Effector memory CD8-positive, alpha-beta T cell (primary cell): Measurements from ENCODE around the gene KCNIP4.

Experiments used
- ATAC-seq: fragments of 150-1000 bp; cut with Tn5 transposase; replicated peaks from 2 replicates; pipeline ENCODE4 v1.10.0; 2021; ENCODE audit warnings: mild to moderate bottlenecking, moderate library complexity
- DNase-seq, 3 experiments: peaks; one replicate each; pipeline ENCODE4 v3.0.0; 2021
- H3K27ac Mint-ChIP-seq, 2 donors: one replicate each; pipeline ENCODE4 v1.8.0; 2022; ENCODE audit warnings: mild to moderate bottlenecking in 2 of 2, mixed read lengths in 2 of 2, moderate library complexity in 2 of 2
- H3K27me3 Mint-ChIP-seq, 2 donors: one replicate each; pipeline ENCODE4 v1.8.0; 2022; ENCODE audit warnings: mixed read lengths in 2 of 2
- H3K36me3 Mint-ChIP-seq: one replicate; pipeline ENCODE4 v1.8.0; 2022; ENCODE audit warnings: mild to moderate bottlenecking, moderate library complexity, mixed read lengths; ENCODE audit not compliant: insufficient read depth
- H3K4me1 Mint-ChIP-seq, 2 donors: one replicate each; pipeline ENCODE4 v1.8.0; 2022; ENCODE audit warnings: low read depth in 2 of 2, mixed read lengths in 2 of 2
- H3K4me3 Mint-ChIP-seq, 2 donors: one replicate each; pipeline ENCODE4 v1.8.0; 2022; ENCODE audit warnings: mild to moderate bottlenecking in 2 of 2, mixed read lengths in 2 of 2, moderate library complexity in 2 of 2
- H3K9me3 Mint-ChIP-seq, 2 donors: one replicate each; pipeline ENCODE4 v1.8.0; 2022; ENCODE audit warnings: mixed read lengths in 2 of 2

The KCNIP4 gene

GRCh38 chr4:21018817-21019216, 929.8 kb downstream of the KCNIP4 start:
- H3K36me3 Mint-ChIP-seq, result no peaks in the 10 kb centered on the region
- H3K4me3 Mint-ChIP-seq, result no peak overlapping the region
- H3K27me3 Mint-ChIP-seq, result no peaks in the 10 kb centered on the region
- peaks cover 0 to 3% of the 10 kb centered on the region in 2 donors for H3K4me1 Mint-ChIP-seq
- ATAC-seq (no peak), DNase-seq (no peak)
- peaks cover 7 to 9% of the 10 kb centered on the region in 2 donors for H3K9me3 Mint-ChIP-seq
- H3K27ac Mint-ChIP-seq, result no peak overlapping the region

- Mint-ChIP-seq H3K4me3 (no peak overlapping the region), H3K27ac (no peak overlapping the region), H3K36me3 (no peaks in the 10 kb centered on the region), H3K27me3 (no peaks in the 10 kb centered on the region), H3K4me1 (no peaks in the 10 kb centered on the region), H3K9me3 (peaks cover 7 to 12% of the 10 kb centered on the region in 2 donors)
- DNase-seq (no peak), ATAC-seq (no peak)
Observed at GRCh38 chr4:21013501-21013900, 935.1 kb downstream of the KCNIP4 start.

- Mint-ChIP-seq H3K36me3 (no peaks in the 10 kb centered on the region), H3K4me1 (no peaks in the 10 kb centered on the region), H3K9me3 (peaks cover under 1 to 12% of the 10 kb centered on the region in 2 donors), H3K4me3 (no peak overlapping the region), H3K27ac (no peak overlapping the region), H3K27me3 (no peaks in the 10 kb centered on the region)
- ATAC-seq, result no peak
- no peak for DNase-seq
Observed at GRCh38 chr4:21012851-21013331, 935.7 kb downstream of the KCNIP4 start.

GRCh38 chr4:21011106-21011505, 937.5 kb downstream of the KCNIP4 start:
- DNase-seq, result no peak
- no peak overlapping the region for H3K27ac Mint-ChIP-seq
- H3K9me3 Mint-ChIP-seq, result peaks cover 7 to 9% of the 10 kb centered on the region in 2 donors
- ATAC-seq, result no peak
- no peak overlapping the region for H3K4me3 Mint-ChIP-seq
- no peaks in the 10 kb centered on the region for H3K36me3 Mint-ChIP-seq
- H3K4me1 Mint-ChIP-seq, result no peaks in the 10 kb centered on the region
- no peaks in the 10 kb centered on the region for H3K27me3 Mint-ChIP-seq

GRCh38 chr4:21009956-21010355, 938.6 kb downstream of the KCNIP4 start:
- H3K36me3 Mint-ChIP-seq, result no peaks in the 10 kb centered on the region
- H3K4me1 Mint-ChIP-seq, result no peaks in the 10 kb centered on the region
- H3K9me3 Mint-ChIP-seq, result peaks cover 9 to 10% of the 10 kb centered on the region in 2 donors
- DNase-seq (no peak), ATAC-seq (no peak)
- H3K4me3 Mint-ChIP-seq, result no peak overlapping the region
- H3K27me3 Mint-ChIP-seq, result no peaks in the 10 kb centered on the region
- no peak overlapping the region for H3K27ac Mint-ChIP-seq

- peaks cover 10% of the 10 kb centered on the region in 2 donors for H3K9me3 Mint-ChIP-seq
- no peaks in the 10 kb centered on the region for H3K36me3 Mint-ChIP-seq
- no peak overlapping the region for H3K4me3 Mint-ChIP-seq
- DNase-seq, result no peak
- no peaks in the 10 kb centered on the region for H3K27me3 Mint-ChIP-seq
- H3K4me1 Mint-ChIP-seq, result peaks cover 0 to 6% of the 10 kb centered on the region in 2 donors
- no peak overlapping the region for H3K27ac Mint-ChIP-seq
- no peak for ATAC-seq
Observed at GRCh38 chr4:21005647-21006046, 942.9 kb downstream of the KCNIP4 start.

GRCh38 chr4:21002976-21003375, 945.6 kb downstream of the KCNIP4 start:
- peaks cover 0 to 6% of the 10 kb centered on the region in 2 donors for H3K4me1 Mint-ChIP-seq

GRCh38 chr4:21002286-21002685, 946.3 kb downstream of the KCNIP4 start:
- Mint-ChIP-seq H3K9me3 (peaks cover 10 to 12% of the 10 kb centered on the region in 2 donors), H3K36me3 (no peaks in the 10 kb centered on the region), H3K4me3 (no peak overlapping the region), H3K4me1 (peaks cover 0 to 6% of the 10 kb centered on the region in 2 donors), H3K27ac (no peak overlapping the region), H3K27me3 (no peaks in the 10 kb centered on the region)
- no peak for DNase-seq
- no peak for ATAC-seq

More at GRCh38 chr4:21002976-21003375, 945.6 kb downstream of the KCNIP4 start:
- H3K27me3 Mint-ChIP-seq, result no peaks in the 10 kb centered on the region
- no peak for DNase-seq
- ATAC-seq, result no peak
- H3K36me3 Mint-ChIP-seq, result no peaks in the 10 kb centered on the region
- no peak overlapping the region for H3K4me3 Mint-ChIP-seq
- no peak overlapping the region for H3K27ac Mint-ChIP-seq
- H3K9me3 Mint-ChIP-seq, result peaks cover 10 to 12% of the 10 kb centered on the region in 2 donors

GRCh38 chr4:21001490-21001889, 947.1 kb downstream of the KCNIP4 start:
- Mint-ChIP-seq H3K27me3 (no peaks in the 10 kb centered on the region), H3K4me3 (peak overlapping the region; percentile 22 to 23), H3K36me3 (no peaks in the 10 kb centered on the region), H3K27ac (no peak overlapping the region), H3K4me1 (peaks cover 0 to 6% of the 10 kb centered on the region in 2 donors), H3K9me3 (peaks cover 7 to 12% of the 10 kb centered on the region in 2 donors)
- no peak for DNase-seq
- ATAC-seq, result no peak

- Mint-ChIP-seq H3K27me3 (no peaks in the 10 kb centered on the region), H3K36me3 (no peaks in the 10 kb centered on the region), H3K4me1 (peaks cover 0 to 2% of the 10 kb centered on the region in 2 donors), H3K4me3 (no peak overlapping the region), H3K9me3 (peaks cover 0 to 2% of the 10 kb centered on the region in 2 donors), H3K27ac (no peak overlapping the region)
- ATAC-seq (no peak), DNase-seq (no peak)
Observed at GRCh38 chr4:20997886-20998285, 950.7 kb downstream of the KCNIP4 start.

GRCh38 chr4:20995610-20996009, 953.0 kb downstream of the KCNIP4 start:
- no peaks in the 10 kb centered on the region for H3K36me3 Mint-ChIP-seq
- no peak for DNase-seq
- peaks cover 0 to 2% of the 10 kb centered on the region in 2 donors for H3K9me3 Mint-ChIP-seq
- H3K27ac Mint-ChIP-seq, result no peak overlapping the region
- H3K4me1 Mint-ChIP-seq, result no peaks in the 10 kb centered on the region
- ATAC-seq, result no peak
- H3K4me3 Mint-ChIP-seq, result no peak overlapping the region
- H3K27me3 Mint-ChIP-seq, result no peaks in the 10 kb centered on the region

GRCh38 chr4:20995015-20995414, 953.6 kb downstream of the KCNIP4 start:
- no peak overlapping the region for H3K4me3 Mint-ChIP-seq
- no peaks in the 10 kb centered on the region for H3K4me1 Mint-ChIP-seq
- H3K36me3 Mint-ChIP-seq, result no peaks in the 10 kb centered on the region
- H3K27me3 Mint-ChIP-seq, result no peaks in the 10 kb centered on the region
- H3K9me3 Mint-ChIP-seq, result peaks cover 0 to 2% of the 10 kb centered on the region in 2 donors
- ATAC-seq (no peak), DNase-seq (no peak)
- H3K27ac Mint-ChIP-seq, result no peak overlapping the region

GRCh38 chr4:20992002-20992401, 956.6 kb downstream of the KCNIP4 start:
- DNase-seq (no peak), ATAC-seq (no peak)
- Mint-ChIP-seq H3K4me3 (no peak overlapping the region), H3K27me3 (no peaks in the 10 kb centered on the region), H3K4me1 (no peaks in the 10 kb centered on the region), H3K36me3 (no peaks in the 10 kb centered on the region), H3K27ac (no peak overlapping the region), H3K9me3 (no peaks in the 10 kb centered on the region)

- H3K4me3 Mint-ChIP-seq, result no peak overlapping the region
- DNase-seq, result no peak
- no peaks in the 10 kb centered on the region for H3K36me3 Mint-ChIP-seq
- H3K4me1 Mint-ChIP-seq, result no peaks in the 10 kb centered on the region
- H3K27ac Mint-ChIP-seq, result no peak overlapping the region
- peaks cover 0 to 19% of the 10 kb centered on the region in 2 donors for H3K27me3 Mint-ChIP-seq
- no peak for ATAC-seq
- no peaks in the 10 kb centered on the region for H3K9me3 Mint-ChIP-seq
Observed at GRCh38 chr4:20987191-20987590, 961.4 kb downstream of the KCNIP4 start.

- Mint-ChIP-seq H3K27me3 (peaks cover 0 to 19% of the 10 kb centered on the region in 2 donors), H3K9me3 (peaks cover 0 to 1% of the 10 kb centered on the region in 2 donors), H3K36me3 (no peaks in the 10 kb centered on the region), H3K27ac (no peak overlapping the region), H3K4me1 (no peaks in the 10 kb centered on the region), H3K4me3 (peak overlapping the region in 1 of 2 donors; percentile 31)
- DNase-seq (no peak), ATAC-seq (no peak)
Observed at GRCh38 chr4:20984576-20984836, 964.1 kb downstream of the KCNIP4 start.
